Keratinocyte (primary cell): ENCODE measurements around the gene MAP3K14. TPM values are rescaled to one million over a fixed set of nuclear protein-coding genes. Genes with fewer than 3 reads are reported as not detected.

Experiments used
- DNase-seq: peaks from one replicate; pipeline ENCODE4 v3.0.0-alpha.2; 2011; ENCODE audit warnings: low read depth, missing footprints, low spot score
- FAIRE-seq: peaks from 2 replicates; lab custom pipeline; 2011; peaks lifted over from hg19 to GRCh38; lab: Jason Lieb, UNC
- H2AFZ ChIP-seq: 2 replicates; pipeline ENCODE4 v1.6.0; 2012; ENCODE audit warnings: low read length, control low read depth, inconsistent platforms; ENCODE audit not compliant: control insufficient read depth
- H3K27ac ChIP-seq: 2 replicates; pipeline ENCODE4 v1.5.1; 2011; ENCODE audit warnings: low read length; ENCODE audit not compliant: control insufficient read depth, insufficient read depth
- H3K27me3 ChIP-seq: 3 replicates; pipeline ENCODE4 v1.6.0; 2011; ENCODE audit warnings: low read length; ENCODE audit not compliant: control insufficient read depth, insufficient read depth; ENCODE audit errors: extremely low read depth
- H3K36me3 ChIP-seq, 2 experiments: 2 replicates in 1 of 2; 3 replicates in 1 of 2; pipeline ENCODE4 v1.5.1; 2011; ENCODE audit warnings: low read length in 2 of 2, mild to moderate bottlenecking in 1 of 2; ENCODE audit not compliant: control insufficient read depth in 2 of 2, insufficient read depth in 2 of 2; ENCODE audit errors: extremely low read depth in 1 of 2
- H3K4me1 ChIP-seq: 3 replicates; pipeline ENCODE4 v1.5.1; 2011; ENCODE audit warnings: low read length; ENCODE audit not compliant: control insufficient read depth, insufficient read depth; ENCODE audit errors: extremely low read depth
- H3K4me2 ChIP-seq: 3 replicates; pipeline ENCODE4 v1.6.0; 2011; ENCODE audit warnings: low read depth, low read length; ENCODE audit not compliant: control insufficient read depth, insufficient read depth; ENCODE audit errors: extremely low read depth
- H3K4me3 ChIP-seq, 3 experiments: fragments of 200-600 bp in 1 of 3; sonication (generic) in 1 of 3; 2 replicates in 2 of 3; 3 replicates in 1 of 3; pipeline ENCODE4 v1.5.1; 2011 to 2016; ENCODE audit warnings: low read length in 3 of 3, mild to moderate bottlenecking in 3 of 3, control low read depth in 2 of 3, inconsistent platforms in 1 of 3, low read depth in 1 of 3, mixed read lengths in 1 of 3, mixed run types in 1 of 3, moderate library complexity in 1 of 3; ENCODE audit not compliant: control insufficient read depth in 2 of 3, insufficient read depth in 2 of 3; ENCODE audit errors: extremely low read depth in 1 of 3
- H3K79me2 ChIP-seq: 2 replicates; pipeline ENCODE4 v1.6.0; 2012; ENCODE audit warnings: low read length; ENCODE audit not compliant: control insufficient read depth, insufficient read depth
- H3K9ac ChIP-seq: 3 replicates; pipeline ENCODE4 v1.6.0; 2011; ENCODE audit warnings: low read length; ENCODE audit not compliant: control insufficient read depth, insufficient read depth; ENCODE audit errors: extremely low read depth
- H3K9me1 ChIP-seq: 3 replicates; pipeline ENCODE4 v1.6.0; 2011; ENCODE audit warnings: low read length; ENCODE audit not compliant: control insufficient read depth, insufficient read depth; ENCODE audit errors: extremely low read depth
- H3K9me3 ChIP-seq: 2 replicates; pipeline ENCODE4 v1.5.1; 2012; ENCODE audit warnings: low read depth, low read length; ENCODE audit not compliant: control insufficient read depth
- H4K20me1 ChIP-seq: 3 replicates; pipeline ENCODE4 v1.6.0; 2011; ENCODE audit warnings: low read length; ENCODE audit not compliant: control insufficient read depth, insufficient read depth; ENCODE audit errors: extremely low read depth
- EZH2 ChIP-seq: IDR thresholded peaks from one replicate; pipeline ENCODE4 v1.6.1; 2012; ENCODE audit warnings: inconsistent platforms, mild to moderate bottlenecking, low read length, moderate library complexity
- dilution Hi-C: fragments of 300-500 bp; cut with MboI; formaldehyde crosslinking; loops from one replicate; pipeline ENCODE4 v1.7.0; 2020; ENCODE audit warnings: low sequenced_read_pairs; ENCODE audit not compliant: extremely low pct_ligation_motif_present
- polyA plus RNA-seq, 5 experiments: library from polyadenylated mRNA; depleted of rRNA in 3 of 5; stranded (reverse) in 3 of 5; stranded (forward) in 1 of 5; unstranded in 1 of 5; fragments of >200 nt; gene quantifications; 1 replicate in 1 of 5; 2 replicates in 3 of 5; 3 replicates in 1 of 5; pipeline versions ENCODE4 v1.2.1 to v1.2.3, GENCODE V29; 2011 to 2012; ENCODE audit warnings: missing spikeins in 2 of 5, low read depth in 1 of 5, low replicate concordance in 1 of 5
- TF ChIP-seq, protein P1 (sequence below), 3 experiments: IDR thresholded peaks in 1 of 3; conservative IDR thresholded peaks in 1 of 3; optimal IDR thresholded peaks in 1 of 3; 2 replicates in 2 of 3; 3 replicates in 1 of 3; pipeline versions ENCODE3 to v1.5.1; 2011; ENCODE audit warnings: low read length in 3 of 3, mild to moderate bottlenecking in 3 of 3, moderate library complexity in 2 of 3, control low read depth in 1 of 3, inconsistent platforms in 1 of 3; ENCODE audit not compliant: insufficient read depth in 2 of 3; ENCODE audit errors: extremely low read depth in 1 of 3

MAP3K14 gene
- polyA plus RNA-seq, 1 donor (not counting 4 experiments of a cell fraction or from before 2014, with no cell fraction given) = 6.5 TPM

GRCh38 chr17:45228763-45229539, 87.9 kb downstream of the MAP3K14 start:
- dilution Hi-C loops = no loop called here
- Histone ChIP-seq H3K9me3 (no peaks in the 10 kb centered on the region), H3K4me2 (peak overlapping the region; percentile 62), H2AFZ (peak overlapping the region; percentile 82), H3K27ac (peak overlapping the region; percentile 57), H3K27me3 (peaks cover 9% of the 10 kb centered on the region), H3K4me3 (peak overlapping the region in 1 of 3 experiments; percentile 31), H3K36me3 (no peaks in the 10 kb centered on the region), H3K9ac (peak overlapping the region; percentile 65), H3K9me1 (no peaks in the 10 kb centered on the region), H3K79me2 (no peaks in the 10 kb centered on the region), H4K20me1 (no peaks in the 10 kb centered on the region), H3K4me1 (peaks cover 35% of the 10 kb centered on the region)
- FAIRE-seq (no peak), DNase-seq (no peak)
- TF ChIP-seq EZH2 = no peak
- TF ChIP-seq, protein P1, sequence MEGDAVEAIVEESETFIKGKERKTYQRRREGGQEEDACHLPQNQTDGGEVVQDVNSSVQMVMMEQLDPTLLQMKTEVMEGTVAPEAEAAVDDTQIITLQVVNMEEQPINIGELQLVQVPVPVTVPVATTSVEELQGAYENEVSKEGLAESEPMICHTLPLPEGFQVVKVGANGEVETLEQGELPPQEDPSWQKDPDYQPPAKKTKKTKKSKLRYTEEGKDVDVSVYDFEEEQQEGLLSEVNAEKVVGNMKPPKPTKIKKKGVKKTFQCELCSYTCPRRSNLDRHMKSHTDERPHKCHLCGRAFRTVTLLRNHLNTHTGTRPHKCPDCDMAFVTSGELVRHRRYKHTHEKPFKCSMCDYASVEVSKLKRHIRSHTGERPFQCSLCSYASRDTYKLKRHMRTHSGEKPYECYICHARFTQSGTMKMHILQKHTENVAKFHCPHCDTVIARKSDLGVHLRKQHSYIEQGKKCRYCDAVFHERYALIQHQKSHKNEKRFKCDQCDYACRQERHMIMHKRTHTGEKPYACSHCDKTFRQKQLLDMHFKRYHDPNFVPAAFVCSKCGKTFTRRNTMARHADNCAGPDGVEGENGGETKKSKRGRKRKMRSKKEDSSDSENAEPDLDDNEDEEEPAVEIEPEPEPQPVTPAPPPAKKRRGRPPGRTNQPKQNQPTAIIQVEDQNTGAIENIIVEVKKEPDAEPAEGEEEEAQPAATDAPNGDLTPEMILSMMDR (optimal IDR thresholded peaks at IDR 0.05 in 1 of 3, IDR thresholded peaks at IDR 0.05 in 1 of 3, conservative IDR thresholded peaks at IDR 0.05 in 1 of 3; ENCODE audit: extremely low read depth in 1 of 3, insufficient read depth in 2 of 3, low read length in 3 of 3) = no peak

- Histone ChIP-seq H3K79me2 (no peaks in the 10 kb centered on the region), H3K9me1 (no peaks in the 10 kb centered on the region), H2AFZ (no peak overlapping the region), H3K4me3 (no peak overlapping the region), H3K27ac (peak overlapping the region; percentile 57), H3K4me1 (peaks cover 35% of the 10 kb centered on the region), H3K9ac (peak overlapping the region; percentile 65), H3K36me3 (no peaks in the 10 kb centered on the region), H3K27me3 (peaks cover 10% of the 10 kb centered on the region), H3K4me2 (peak overlapping the region; percentile 62), H4K20me1 (no peaks in the 10 kb centered on the region), H3K9me3 (no peaks in the 10 kb centered on the region)
- dilution Hi-C loops = no loop called here
- no peak for TF ChIP-seq EZH2
- TF ChIP-seq, protein P1 (optimal IDR thresholded peaks at IDR 0.05 in 1 of 3, IDR thresholded peaks at IDR 0.05 in 1 of 3, conservative IDR thresholded peaks at IDR 0.05 in 1 of 3; ENCODE audit: extremely low read depth in 1 of 3, insufficient read depth in 2 of 3, low read length in 3 of 3) = no peak
- DNase-seq = no peak
- no peak for FAIRE-seq
Observed at GRCh38 chr17:45227926-45228762, 88.7 kb downstream of the MAP3K14 start.
